ENCODE results near the gene TCEA2. TPM values are rescaled to one million over a fixed set of nuclear protein-coding genes. Genes with fewer than 3 reads are reported as not detected.

Gene TCEA2
- total and polyA plus RNA-seq, 11 donors: 19.2 to 52.1 (median 42.6) TPM

DNA sequence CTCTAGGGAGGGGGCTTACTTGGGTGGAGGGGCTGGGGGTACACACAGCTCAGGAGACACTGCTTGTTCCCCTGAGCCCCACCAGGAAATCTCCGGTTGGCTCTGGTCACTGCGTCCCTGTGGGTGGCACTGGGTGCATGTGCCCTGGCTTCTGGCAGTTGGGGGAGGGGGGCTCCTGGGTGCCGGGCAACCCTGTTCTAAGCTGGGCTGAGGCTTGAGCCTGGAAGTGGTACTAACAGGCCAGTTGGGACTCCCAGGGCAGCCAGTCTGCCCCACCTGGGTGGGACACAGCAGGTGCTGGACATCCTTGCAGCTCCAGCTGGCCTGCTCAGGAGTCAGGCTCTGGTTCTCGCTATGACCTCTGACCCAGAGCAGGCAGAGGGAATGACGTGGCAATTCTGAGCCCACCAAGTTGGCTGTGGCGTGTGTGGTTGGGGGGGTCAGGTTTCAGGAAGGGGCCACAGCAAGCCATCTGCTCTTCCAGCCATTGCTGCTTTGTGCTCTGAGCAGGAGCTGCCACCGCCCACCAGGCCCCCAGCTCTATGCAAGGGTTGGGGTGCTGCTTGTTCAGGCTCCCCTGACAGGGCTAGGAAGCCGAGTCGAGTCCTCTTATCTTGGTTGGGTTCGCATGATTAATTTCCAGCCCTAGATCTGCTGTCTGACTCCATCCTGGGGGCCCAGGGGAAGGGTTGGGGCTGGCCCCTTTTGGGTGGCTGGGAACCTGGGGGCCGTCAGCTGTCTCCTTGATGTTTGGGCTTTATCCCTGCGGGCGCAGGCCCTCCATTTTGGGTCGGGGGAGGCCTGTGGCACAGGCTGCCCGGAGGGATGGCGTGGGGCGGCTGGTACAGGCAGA lies 26.4 kb upstream of the TCEA2 start:
- DNase-seq (peak in 1 of 5 donors; percentile 8), ATAC-seq (no peak)
- H3K27ac ChIP-seq: peak overlapping the region in 1 of 12 donors; percentile 55
- WGBS, 4 donors: 72 to 83% (median 76%) methylated on average over 12 to 17 of the region's 17 CpGs
- no peaks in the 10 kb centered on the region for H3K9me3 ChIP-seq
- intact Hi-C loops (cut with DNase I): loop anchor here in 8 of 10 donors (5.0 to 10.0 kb wide), 4 partner anchors 52 to 86 kb away; partner anchors contain the start of gene PRPF6 (in 4 of the 8)
- peaks cover 0 to 37% (median 25%) of the 10 kb centered on the region in 9 donors for H3K36me3 ChIP-seq
- H3K27me3 ChIP-seq: peaks cover 0 to 54% (median 35%) of the 10 kb centered on the region in 9 donors
- H3K4me1 ChIP-seq: peaks cover 8 to 64% (median 31%) of the 10 kb centered on the region in 12 donors
- no peak overlapping the region for H3K4me3 ChIP-seq
- TF ChIP-seq, protein P1, sequence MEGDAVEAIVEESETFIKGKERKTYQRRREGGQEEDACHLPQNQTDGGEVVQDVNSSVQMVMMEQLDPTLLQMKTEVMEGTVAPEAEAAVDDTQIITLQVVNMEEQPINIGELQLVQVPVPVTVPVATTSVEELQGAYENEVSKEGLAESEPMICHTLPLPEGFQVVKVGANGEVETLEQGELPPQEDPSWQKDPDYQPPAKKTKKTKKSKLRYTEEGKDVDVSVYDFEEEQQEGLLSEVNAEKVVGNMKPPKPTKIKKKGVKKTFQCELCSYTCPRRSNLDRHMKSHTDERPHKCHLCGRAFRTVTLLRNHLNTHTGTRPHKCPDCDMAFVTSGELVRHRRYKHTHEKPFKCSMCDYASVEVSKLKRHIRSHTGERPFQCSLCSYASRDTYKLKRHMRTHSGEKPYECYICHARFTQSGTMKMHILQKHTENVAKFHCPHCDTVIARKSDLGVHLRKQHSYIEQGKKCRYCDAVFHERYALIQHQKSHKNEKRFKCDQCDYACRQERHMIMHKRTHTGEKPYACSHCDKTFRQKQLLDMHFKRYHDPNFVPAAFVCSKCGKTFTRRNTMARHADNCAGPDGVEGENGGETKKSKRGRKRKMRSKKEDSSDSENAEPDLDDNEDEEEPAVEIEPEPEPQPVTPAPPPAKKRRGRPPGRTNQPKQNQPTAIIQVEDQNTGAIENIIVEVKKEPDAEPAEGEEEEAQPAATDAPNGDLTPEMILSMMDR (IDR thresholded peaks at IDR 0.05): no peak
- no peak for TF ChIP-seq POLR2A (IDR thresholded peaks at IDR 0.05)

- Histone ChIP-seq H3K4me1 (peaks cover 8 to 70% (median 34%) of the 10 kb centered on the region in 12 donors), H3K27me3 (peaks cover 0 to 60% (median 41%) of the 10 kb centered on the region in 9 donors), H3K36me3 (peaks cover 0 to 31% (median 19%) of the 10 kb centered on the region in 9 donors), H3K27ac (no peak overlapping the region), H3K4me3 (no peak overlapping the region), H3K9me3 (no peaks in the 10 kb centered on the region)
- DNase-seq: no peak
- WGBS, 4 donors: 71 to 80% (median 76%) methylated on average over 3 of the region's 3 CpGs
- TF ChIP-seq POLR2A (IDR thresholded peaks at IDR 0.05): no peak
- TF ChIP-seq, protein P1 (IDR thresholded peaks at IDR 0.05): no peak
- intact Hi-C loops (cut with DNase I): loop anchor here in 8 of 10 donors (5.0 to 10.0 kb wide), 4 partner anchors 52 to 85 kb away; partner anchors contain the start of gene PRPF6 (in 4 of the 8)
- no peak for ATAC-seq
Measured at GRCh38 chr20:64037199-64037497, 25.9 kb upstream of the TCEA2 start.

DNA sequence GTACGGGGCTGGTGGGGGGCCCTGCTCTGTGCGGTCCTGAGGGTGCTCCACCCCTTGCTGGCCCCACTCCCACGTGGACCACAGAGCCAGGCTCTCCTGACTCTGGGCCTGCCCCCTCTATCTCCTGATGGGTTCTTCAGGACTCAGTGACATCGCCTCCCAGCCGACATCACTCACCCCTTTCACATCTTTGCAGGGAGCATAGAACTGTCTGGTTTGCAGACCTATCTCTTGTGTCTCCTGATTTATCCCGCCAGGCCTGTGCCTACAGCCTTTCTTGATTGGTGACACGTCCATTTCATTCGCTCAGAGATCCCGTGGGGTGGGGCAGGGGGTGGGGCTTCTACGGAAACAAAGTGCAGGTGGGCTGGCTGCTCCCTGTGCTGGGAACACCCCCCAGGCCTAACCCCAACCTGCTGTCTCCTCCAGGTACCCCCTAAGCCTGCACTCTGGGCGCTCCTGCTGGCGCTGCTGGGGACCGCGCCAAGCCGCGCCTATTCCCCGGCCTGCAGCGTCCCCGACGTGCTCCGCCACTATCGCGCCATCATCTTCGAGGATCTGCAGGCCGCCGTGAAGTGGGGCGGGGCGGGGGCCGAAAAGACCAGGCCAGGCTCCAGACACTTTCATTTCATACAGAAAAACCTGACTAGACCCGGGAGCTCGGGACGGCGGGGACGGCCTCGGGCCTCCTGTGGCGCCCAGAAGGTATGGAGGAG lies 25.3 kb upstream of the TCEA2 start:
- intact Hi-C loops (cut with DNase I): loop anchor here in 9 of 10 donors (2.0 to 10.0 kb wide), 6 partner anchors 19 to 85 kb away; partner anchors contain the start of gene PRPF6 (in 4 of the 9)
- 8 to 16% (median 11%) methylated on average over 22 to 36 of the region's 36 CpGs for WGBS, 4 donors
- ATAC-seq (no peak), DNase-seq (no peak)
- TF ChIP-seq, protein P1 (IDR thresholded peaks at IDR 0.05): no peak
- no peak for TF ChIP-seq POLR2A (IDR thresholded peaks at IDR 0.05)
- Histone ChIP-seq H3K4me1 (peaks cover 8 to 74% (median 36%) of the 10 kb centered on the region in 12 donors), H3K27ac (peak overlapping the region in 9 of 12 donors; percentile 64 to 93 (median 87)), H3K4me3 (peak overlapping the region; percentile 9 to 62 (median 56)), H3K27me3 (peaks cover 0 to 64% (median 44%) of the 10 kb centered on the region in 9 donors), H3K36me3 (peaks cover 0 to 26% (median 14%) of the 10 kb centered on the region in 9 donors), H3K9me3 (no peaks in the 10 kb centered on the region)
